Mucosa of descending colon (tissue), 3 donors: Measurements from ENCODE around the gene MTURN. TPM values are rescaled to one million over a fixed set of nuclear protein-coding genes. Genes with fewer than 3 reads are reported as not detected.

Source experiments
- ATAC-seq: fragments of 200-7000 bp; cut with Tn5 transposase; one replicate; pipeline ENCODE4 v1.9.1; 2020; ENCODE audit warnings: mild to moderate bottlenecking, moderate library complexity
- DNase-seq, 3 donors: peaks; one replicate each; pipeline ENCODE4 v3.0.0-alpha.2; 2020
- H3K36me3 ChIP-seq: fragments of 200-600 bp; one replicate; pipeline ENCODE4 v1.8.0; 2021; ENCODE audit warnings: low read depth, mild to moderate bottlenecking
- H3K4me1 ChIP-seq: fragments of 200-600 bp; one replicate; pipeline ENCODE4 v1.8.0; 2021; ENCODE audit warnings: low read depth, mild to moderate bottlenecking
- H3K4me3 ChIP-seq: fragments of 200-600 bp; one replicate; pipeline ENCODE4 v1.8.0; 2021; ENCODE audit warnings: mild to moderate bottlenecking
- H3K9me3 ChIP-seq: fragments of 200-600 bp; one replicate; pipeline ENCODE4 v1.8.0; 2021; ENCODE audit warnings: mild to moderate bottlenecking
- intact Hi-C, 2 donors: fragments of 100-400 bp; cut with DNase I in 1 of 2; cut with micrococcal nuclease in 1 of 2; formaldehyde crosslinking; loops; one replicate each; pipeline versions ENCODE4 v1.11.0 to v1.11.1; 2022; cut with DNase I, micrococcal nuclease
- total RNA-seq, 3 donors: library from RNA; stranded (reverse); fragmentation: NEBNext Ultra II Directional in 2 of 3; extraction: Animal tissue kit (Norgen Biotek cat#: 25700) in 2 of 3; gene quantifications; one replicate each; pipeline versions ENCODE4 v1.2.1 to v1.2.4, GENCODE V29; 2021 to 2023
- TF ChIP-seq, protein P1 (sequence below): fragments of 200-600 bp; IDR thresholded peaks from one replicate; pipeline ENCODE4 v1.8.0; 2022; ENCODE audit warnings: antibody characterized with exemption, mild to moderate bottlenecking
- donor health status: DM: no; HTN: no; CAD: no; lungs with moderate emphysema.
- donor health status: DM: no; HTN: no; CAD: no.
- donor health status: DM: no; HTN: yes; CAD: no.

MTURN gene
- total RNA-seq, 3 donors from 2014 or later: 7.2 to 62.0 (median 9.7) TPM

DNA sequence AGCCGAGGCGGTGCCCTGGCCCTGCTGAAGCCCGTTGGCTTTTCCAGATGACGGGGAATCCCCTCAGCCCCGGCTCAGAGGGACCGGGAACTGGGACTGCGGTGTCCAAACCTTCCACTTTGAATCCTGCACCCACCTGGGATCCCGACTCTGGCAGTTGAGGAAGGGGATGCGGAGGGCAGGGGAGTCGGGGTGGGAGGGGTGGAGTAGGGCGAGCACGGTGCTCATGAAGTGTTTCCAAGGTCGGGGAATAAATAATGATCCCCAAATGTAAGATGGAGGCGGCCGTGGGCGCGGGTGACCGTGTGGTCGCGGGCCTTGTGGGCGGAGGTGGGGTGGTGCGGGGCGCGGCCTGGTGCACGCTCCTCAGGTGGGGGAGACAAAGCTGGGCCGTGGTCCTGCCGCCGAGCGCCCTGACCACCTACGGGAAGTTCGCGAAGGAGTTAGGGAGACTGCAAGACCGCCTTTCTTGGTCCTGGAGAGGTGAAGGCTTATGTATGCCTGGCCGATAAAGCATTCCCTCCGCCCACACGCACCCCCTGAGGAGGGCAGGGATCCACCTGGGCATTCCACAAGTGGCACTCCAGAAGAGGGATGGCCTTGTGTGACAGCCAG is 1.4 kb downstream of the MTURN start:
- Histone ChIP-seq H3K36me3 (no peaks in the 10 kb centered on the region), H3K4me3 (peak overlapping the region; percentile 72), H3K4me1 (no peaks in the 10 kb centered on the region), H3K9me3 (no peaks in the 10 kb centered on the region)
- DNase-seq: peak in 1 of 3 donors; percentile 55
- TF ChIP-seq, protein P1, sequence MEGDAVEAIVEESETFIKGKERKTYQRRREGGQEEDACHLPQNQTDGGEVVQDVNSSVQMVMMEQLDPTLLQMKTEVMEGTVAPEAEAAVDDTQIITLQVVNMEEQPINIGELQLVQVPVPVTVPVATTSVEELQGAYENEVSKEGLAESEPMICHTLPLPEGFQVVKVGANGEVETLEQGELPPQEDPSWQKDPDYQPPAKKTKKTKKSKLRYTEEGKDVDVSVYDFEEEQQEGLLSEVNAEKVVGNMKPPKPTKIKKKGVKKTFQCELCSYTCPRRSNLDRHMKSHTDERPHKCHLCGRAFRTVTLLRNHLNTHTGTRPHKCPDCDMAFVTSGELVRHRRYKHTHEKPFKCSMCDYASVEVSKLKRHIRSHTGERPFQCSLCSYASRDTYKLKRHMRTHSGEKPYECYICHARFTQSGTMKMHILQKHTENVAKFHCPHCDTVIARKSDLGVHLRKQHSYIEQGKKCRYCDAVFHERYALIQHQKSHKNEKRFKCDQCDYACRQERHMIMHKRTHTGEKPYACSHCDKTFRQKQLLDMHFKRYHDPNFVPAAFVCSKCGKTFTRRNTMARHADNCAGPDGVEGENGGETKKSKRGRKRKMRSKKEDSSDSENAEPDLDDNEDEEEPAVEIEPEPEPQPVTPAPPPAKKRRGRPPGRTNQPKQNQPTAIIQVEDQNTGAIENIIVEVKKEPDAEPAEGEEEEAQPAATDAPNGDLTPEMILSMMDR: no peak
- intact Hi-C loops: no loop called here
- no peak for ATAC-seq

DNA sequence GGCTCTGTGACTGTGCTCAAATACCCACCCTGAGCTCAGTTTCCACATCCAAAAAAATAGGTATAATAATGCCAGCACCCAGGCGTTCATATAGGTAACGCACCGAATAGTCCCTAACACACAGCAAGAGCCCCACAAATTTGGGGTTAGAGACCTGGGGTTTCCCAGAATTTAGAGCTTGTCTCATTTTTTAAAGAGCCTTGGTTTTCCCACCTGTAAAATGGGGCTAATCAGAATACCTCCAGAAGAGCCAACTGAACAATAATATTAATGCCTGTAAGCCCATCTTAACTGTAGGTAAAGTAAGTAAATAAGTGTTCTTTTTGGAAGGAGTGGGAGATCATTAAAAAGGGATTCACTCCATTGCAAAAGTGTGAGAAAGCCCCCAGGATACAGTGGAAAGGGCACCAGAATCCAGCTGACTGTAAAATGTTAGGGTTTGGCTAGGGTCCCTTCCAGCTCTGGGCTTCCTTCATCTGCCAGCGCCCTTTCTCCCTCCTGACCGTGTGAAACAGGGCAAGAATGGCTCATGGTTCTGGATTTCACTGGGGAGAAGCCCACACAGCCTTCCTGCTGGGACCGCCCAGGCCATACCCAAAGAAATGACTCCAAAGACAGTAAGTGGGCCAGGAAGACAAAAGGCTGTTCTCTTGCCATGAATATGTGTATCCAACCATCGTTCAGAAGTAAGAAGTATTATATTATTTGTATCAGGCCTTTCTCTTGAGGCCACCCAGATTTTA is 2.1 kb downstream of the MTURN start:
- no peak overlapping the region for H3K4me3 ChIP-seq
- no peaks in the 10 kb centered on the region for H3K9me3 ChIP-seq
- DNase-seq (no peak), ATAC-seq (no peak)
- TF ChIP-seq, protein P1: no peak
- intact Hi-C loops: no loop called here
- H3K4me1 ChIP-seq: no peaks in the 10 kb centered on the region
- no peaks in the 10 kb centered on the region for H3K36me3 ChIP-seq

DNA sequence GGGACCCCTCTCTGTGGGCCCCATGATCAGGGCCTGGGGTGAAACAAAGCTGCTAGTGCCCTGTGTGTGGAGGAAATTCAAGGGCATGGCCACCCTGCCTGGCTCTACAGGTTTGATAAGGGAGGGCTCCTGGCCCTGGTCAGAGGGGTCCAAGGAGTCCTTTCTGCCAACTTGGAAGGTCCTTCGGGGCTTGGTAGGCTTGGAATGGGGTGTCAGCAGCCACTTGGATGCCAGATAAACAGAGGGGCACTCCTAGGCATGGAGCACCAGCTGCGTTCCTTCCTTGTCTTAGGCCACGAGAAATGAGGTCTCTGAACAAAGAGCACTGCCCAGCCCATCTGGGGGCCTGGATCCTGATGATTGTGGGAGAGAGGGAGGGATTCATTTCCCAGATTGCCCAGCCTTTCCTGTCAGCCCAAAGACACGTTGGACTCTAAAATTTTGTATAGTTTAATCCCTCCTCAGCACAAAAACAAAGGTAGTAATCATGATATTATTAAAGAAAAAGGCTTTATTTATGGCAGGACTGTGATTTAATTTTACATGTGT is 5.1 kb downstream of the MTURN start:
- H3K36me3 ChIP-seq: no peaks in the 10 kb centered on the region
- H3K4me1 ChIP-seq: peaks cover 12% of the 10 kb centered on the region
- ATAC-seq (no peak), DNase-seq (no peak)
- intact Hi-C loops: no loop called here
- H3K4me3 ChIP-seq: no peak overlapping the region
- no peaks in the 10 kb centered on the region for H3K9me3 ChIP-seq
- TF ChIP-seq, protein P1: no peak

DNA sequence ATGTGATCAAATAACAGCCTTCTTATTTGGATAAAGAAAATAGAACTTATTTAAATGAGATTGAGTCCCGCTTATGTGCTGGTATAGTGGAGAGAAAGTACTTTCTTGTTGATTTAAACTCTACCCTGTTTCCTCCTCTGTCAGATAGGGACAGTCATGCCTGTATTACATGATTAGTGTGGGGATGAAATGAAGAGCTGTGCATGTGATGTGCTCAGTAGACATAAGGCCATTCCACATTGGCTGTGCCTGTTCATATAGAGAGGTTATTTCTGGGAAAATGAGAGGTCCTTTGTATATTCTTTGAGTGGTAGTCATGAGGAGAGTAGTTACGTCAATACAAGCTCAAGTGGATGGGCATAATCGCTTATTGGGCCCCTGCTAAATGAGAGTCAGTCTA is 5.7 kb downstream of the MTURN start:
- no peaks in the 10 kb centered on the region for H3K9me3 ChIP-seq
- ATAC-seq: no peak
- H3K36me3 ChIP-seq: no peaks in the 10 kb centered on the region
- intact Hi-C loops: no loop called here
- peaks cover 12% of the 10 kb centered on the region for H3K4me1 ChIP-seq
- TF ChIP-seq, protein P1: no peak
- no peak overlapping the region for H3K4me3 ChIP-seq
- DNase-seq: no peak

DNA sequence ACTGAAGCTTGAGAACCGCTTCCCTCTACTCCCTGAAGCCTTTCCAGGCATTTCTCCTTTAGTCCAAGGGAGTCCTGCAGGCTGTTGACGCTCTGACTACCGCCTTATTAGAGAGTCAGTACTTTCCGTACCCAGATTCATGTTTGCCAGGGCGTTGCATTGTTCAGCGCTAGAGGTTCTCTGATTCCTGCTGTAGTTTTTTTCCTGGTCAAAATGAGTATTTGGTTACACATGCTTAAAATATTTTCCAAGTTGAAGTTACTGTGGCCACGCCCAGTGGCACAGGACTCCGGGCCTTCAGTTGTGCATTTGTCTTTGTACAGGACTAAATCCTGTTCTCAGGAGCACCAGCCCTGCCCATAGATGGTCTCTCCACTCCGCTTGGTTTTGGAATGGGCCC is 7.9 kb downstream of the MTURN start:
- intact Hi-C loops: no loop called here
- Histone ChIP-seq H3K4me1 (peaks cover 12% of the 10 kb centered on the region), H3K36me3 (no peaks in the 10 kb centered on the region), H3K9me3 (no peaks in the 10 kb centered on the region), H3K4me3 (no peak overlapping the region)
- TF ChIP-seq, protein P1: no peak
- ATAC-seq: peak; percentile 67
- peak in 1 of 3 donors; percentile 45 for DNase-seq
